Measurements from ENCODE around the gene MYO3A.

DNA sequence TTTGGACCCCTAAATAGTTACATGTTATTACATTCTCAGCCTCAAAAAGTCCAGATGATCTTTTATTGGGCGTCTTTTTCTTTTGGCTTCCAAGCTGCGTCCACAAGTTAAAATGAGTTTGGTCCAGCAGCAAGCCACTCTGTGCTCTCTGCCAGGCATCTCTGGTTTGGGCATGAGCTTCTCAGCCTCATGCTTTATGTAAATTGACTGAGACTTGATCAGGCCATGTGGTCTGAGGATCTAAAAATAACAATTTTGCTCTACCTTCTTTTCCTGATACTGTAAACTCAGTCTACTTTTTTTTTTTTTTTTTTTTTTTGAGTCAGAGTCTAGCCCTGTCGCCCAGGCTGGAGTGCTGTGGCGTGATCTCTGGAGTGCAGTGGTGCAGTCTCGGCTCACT is 298.1 kb downstream of the MYO3A start:
- TF ChIP-seq POLR2AphosphoS5 (IDR thresholded peaks at IDR 0.05; ENCODE audit: borderline replicate concordance, low read depth, low read length), result no peak
- no peak for TF ChIP-seq EZH2 (IDR thresholded peaks at IDR 0.05)

Measured in SK-N-MC (cell line).